ENCODE data around the gene TNS1. TPM values are rescaled to one million over a fixed set of nuclear protein-coding genes. Genes with fewer than 3 reads are reported as not detected.

The TNS1 gene
- total and polyA plus RNA-seq, 2 donors (not counting 1 experiment from before 2014, with no cell fraction given) = 0.10 to 0.86 TPM

- intact Hi-C loops (cut with micrococcal nuclease) = no loop called here
- Mint-ChIP-seq H3K4me3 (no peak overlapping the region), H3K4me1 (no peaks in the 10 kb centered on the region), H3K27me3 (no peaks in the 10 kb centered on the region), H3K27ac (no peak overlapping the region), H3K9me3 (ENCODE audit: insufficient read depth) (no peaks in the 10 kb centered on the region)
- Histone ChIP-seq H2AFZ (ENCODE audit: insufficient read depth, low read depth, low read length, poor library complexity, severe bottlenecking) (no peak overlapping the region), H3K9ac (ENCODE audit: low read length) (no peak overlapping the region), H3K4me3 (ENCODE audit: control extremely low read depth in 1 of 5, extremely low read depth in 1 of 5, insufficient read depth in 1 of 5, low read depth in 2 of 5, low read length in 4 of 5) (no peak overlapping the region), H3K27ac (ENCODE audit: low read length in 2 of 2) (no peak overlapping the region), H3K79me2 (ENCODE audit: control insufficient read depth, insufficient read depth, low read length) (no peaks in the 10 kb centered on the region), H3K36me3 (replicated peaks in 1 of 2; ENCODE audit: control extremely low read depth in 1 of 2, control insufficient read depth in 1 of 2, extremely low read depth in 1 of 2, insufficient read depth in 2 of 2, low read length in 1 of 2) (no peaks in the 10 kb centered on the region), H3K27me3 (replicated peaks in 1 of 4; ENCODE audit: control extremely low read depth in 1 of 4, control insufficient read depth in 3 of 4, insufficient read depth in 4 of 4, low read length in 3 of 4) (no peaks in the 10 kb centered on the region), H3K9me3 (ENCODE audit: control extremely low read depth in 1 of 3, control insufficient read depth in 2 of 3, insufficient read depth in 1 of 3, low read length in 2 of 3) (no peaks in the 10 kb centered on the region), H3K4me2 (replicated peaks; ENCODE audit: low read depth, low read length, poor library complexity, severe bottlenecking) (no peak overlapping the region), H3K4me1 (ENCODE audit: control insufficient read depth in 2 of 2, insufficient read depth in 2 of 2, low read length in 2 of 2) (no peaks in the 10 kb centered on the region), H4K20me1 (ENCODE audit: control insufficient read depth, insufficient read depth, low read length, poor library complexity, severe bottlenecking) (no peaks in the 10 kb centered on the region)
- POLR2A ChIA-PET = no interaction called here
- CTCF ChIA-PET = no interaction called here
- WGBS (ENCODE audit: insufficient coverage) = 88% methylated on average over 13 of the region's 17 CpGs
- DNase-seq = no peak
- TF ChIP-seq EZH2 (IDR thresholded peaks at IDR 0.05; ENCODE audit: borderline replicate concordance, insufficient read depth, low read depth, low read length, poor library complexity, severe bottlenecking) (no peak), CTCF (IDR thresholded peaks at IDR 0.05) (no peak)
- ATAC-seq (ENCODE audit: low read depth) = no peak
Measured at GRCh38 chr2:218026676-218027425, 24.1 kb upstream of the TNS1 start.

GRCh38 chr2:218026244-218026643, 23.4 kb upstream of the TNS1 start:
- 83% methylated on average over 2 of the region's 7 CpGs for WGBS (ENCODE audit: insufficient coverage)
- H3K79me2 ChIP-seq (ENCODE audit: control insufficient read depth, insufficient read depth, low read length) = no peaks in the 10 kb centered on the region
- H3K9me3 Mint-ChIP-seq (ENCODE audit: insufficient read depth) = no peaks in the 10 kb centered on the region
- no peaks in the 10 kb centered on the region for H3K27me3 Mint-ChIP-seq
- H3K9ac ChIP-seq (ENCODE audit: low read length) = no peak overlapping the region
- DNase-seq = no peak
- no peak overlapping the region for H3K4me3 Mint-ChIP-seq
- no peak overlapping the region for H3K27ac ChIP-seq (ENCODE audit: low read length in 2 of 2)
- intact Hi-C loops (cut with micrococcal nuclease) = no loop called here
- H3K4me1 Mint-ChIP-seq = no peaks in the 10 kb centered on the region
- H3K9me3 ChIP-seq (ENCODE audit: control extremely low read depth in 1 of 3, control insufficient read depth in 2 of 3, insufficient read depth in 1 of 3, low read length in 2 of 3) = no peaks in the 10 kb centered on the region
- H3K36me3 ChIP-seq (replicated peaks in 1 of 2; ENCODE audit: control extremely low read depth in 1 of 2, control insufficient read depth in 1 of 2, extremely low read depth in 1 of 2, insufficient read depth in 2 of 2, low read length in 1 of 2) = no peaks in the 10 kb centered on the region
- H3K27me3 ChIP-seq (replicated peaks in 1 of 4; ENCODE audit: control extremely low read depth in 1 of 4, control insufficient read depth in 3 of 4, insufficient read depth in 4 of 4, low read length in 3 of 4) = no peaks in the 10 kb centered on the region
- TF ChIP-seq EZH2 (IDR thresholded peaks at IDR 0.05; ENCODE audit: borderline replicate concordance, insufficient read depth, low read depth, low read length, poor library complexity, severe bottlenecking) (no peak), CTCF (IDR thresholded peaks at IDR 0.05) (no peak)
- H3K4me3 ChIP-seq (ENCODE audit: control extremely low read depth in 1 of 5, extremely low read depth in 1 of 5, insufficient read depth in 1 of 5, low read depth in 2 of 5, low read length in 4 of 5) = no peak overlapping the region
- H4K20me1 ChIP-seq (ENCODE audit: control insufficient read depth, insufficient read depth, low read length, poor library complexity, severe bottlenecking) = no peaks in the 10 kb centered on the region
- no peak overlapping the region for H3K4me2 ChIP-seq (replicated peaks; ENCODE audit: low read depth, low read length, poor library complexity, severe bottlenecking)
- no peaks in the 10 kb centered on the region for H3K4me1 ChIP-seq (ENCODE audit: control insufficient read depth in 2 of 2, insufficient read depth in 2 of 2, low read length in 2 of 2)
- CTCF ChIA-PET = no interaction called here
- H2AFZ ChIP-seq (ENCODE audit: insufficient read depth, low read depth, low read length, poor library complexity, severe bottlenecking) = no peak overlapping the region
- POLR2A ChIA-PET = no interaction called here
- no peak overlapping the region for H3K27ac Mint-ChIP-seq
- no peak for ATAC-seq (ENCODE audit: low read depth)

Data from B cell (primary cell).